SKM-1 (cell line): ENCODE results near the gene MEF2C.
A peak's percentile ranks its signal among the peaks of the same experiment; 100 is the strongest.
"Not testable (repeated sequence)": the region's sequence is repeated elsewhere in the genome, so short reads cannot be mapped to it uniquely, and the experiment has no call there.

Source experiments
- DNase-seq: peaks from one replicate; lab custom pipeline; 2025; ENCODE audit not compliant: unreplicated experiment; lab: John Stamatoyannopoulos, UW

MEF2C gene

GRCh38 chr5:88883059-88883835, at the start of gene MEF2C:
Gene MEF2C (minus strand): TSS chr5:88883184. CDS start chr5:88823788, 59,396 bp downstream.
- DNase-seq, result peak; percentile 76

GRCh38 chr5:88932541-88932940, 49.6 kb upstream of the MEF2C start:
- DNase-seq, result no peak

- no peak for DNase-seq
These were observed 47.4 kb upstream of the MEF2C start for GRCh38 chr5:88930335-88930734.

GRCh38 chr5:88929385-88929784, 46.4 kb upstream of the MEF2C start:
- DNase-seq, result no peak

GRCh38 chr5:88926774-88927173, 43.8 kb upstream of the MEF2C start:
- DNase-seq, result no peak

GRCh38 chr5:88925692-88926490, 42.9 kb upstream of the MEF2C start:
- no peak for DNase-seq

DNA sequence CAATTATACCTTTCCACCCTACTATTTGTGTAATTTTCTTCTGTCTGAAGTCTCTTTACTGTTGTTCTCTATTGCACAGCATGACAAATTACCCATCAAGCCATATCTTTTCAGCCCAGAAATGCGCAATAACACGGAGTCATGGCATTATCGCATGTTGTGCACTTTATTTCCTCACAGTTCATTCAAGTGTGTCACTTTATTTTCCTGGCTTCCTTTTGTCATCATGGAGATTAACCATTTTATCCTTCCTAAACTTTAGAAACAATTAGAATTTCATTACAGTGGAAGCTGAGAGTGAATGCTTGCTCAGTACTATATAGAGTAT, 41.3 kb upstream of the MEF2C start:
- no peak for DNase-seq

GRCh38 chr5:88923623-88924329, 40.8 kb upstream of the MEF2C start:
- DNase-seq, result no peak

DNA sequence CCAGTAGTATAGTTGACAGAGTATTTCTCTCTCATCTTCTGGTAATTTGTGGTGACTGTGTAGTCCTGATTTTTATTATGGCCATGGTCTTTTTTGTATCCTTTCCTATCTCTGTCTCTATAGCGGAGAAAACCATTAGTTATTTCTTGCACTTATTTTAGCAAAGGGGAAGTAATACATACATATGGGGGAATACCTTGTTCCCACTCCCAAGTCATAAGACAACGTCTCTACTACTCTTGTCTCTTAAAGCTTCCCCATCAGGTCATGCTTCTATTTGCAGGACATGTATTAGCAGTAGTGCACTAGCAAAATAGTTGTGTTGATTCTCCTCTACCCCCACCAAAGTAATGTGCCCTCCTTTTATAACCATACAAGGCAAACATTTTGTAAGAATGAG, 29.8 kb upstream of the MEF2C start:
- not testable (repeated sequence) for DNase-seq

GRCh38 chr5:88911059-88911572, 28.1 kb upstream of the MEF2C start:
- not testable (repeated sequence) for DNase-seq

DNA sequence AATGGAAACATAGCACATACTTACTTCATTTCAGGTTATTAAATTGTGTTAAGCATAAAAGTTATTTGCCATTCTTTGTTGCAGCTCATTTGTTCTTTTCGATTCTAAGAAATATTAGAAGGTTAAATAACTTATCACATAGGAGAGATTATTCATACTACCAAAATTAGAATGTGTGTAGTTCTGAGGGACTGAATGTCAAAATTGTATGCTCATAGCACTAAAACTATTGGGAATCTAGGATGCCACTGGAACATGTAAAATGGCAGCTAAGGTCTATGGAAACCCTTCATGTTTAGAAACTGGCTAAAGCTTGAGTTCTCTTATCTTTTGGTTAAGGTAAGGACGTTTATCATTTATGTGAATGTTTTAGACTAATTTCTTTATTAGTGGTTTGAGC, 21.5 kb upstream of the MEF2C start:
- DNase-seq, result not testable (repeated sequence)

DNA sequence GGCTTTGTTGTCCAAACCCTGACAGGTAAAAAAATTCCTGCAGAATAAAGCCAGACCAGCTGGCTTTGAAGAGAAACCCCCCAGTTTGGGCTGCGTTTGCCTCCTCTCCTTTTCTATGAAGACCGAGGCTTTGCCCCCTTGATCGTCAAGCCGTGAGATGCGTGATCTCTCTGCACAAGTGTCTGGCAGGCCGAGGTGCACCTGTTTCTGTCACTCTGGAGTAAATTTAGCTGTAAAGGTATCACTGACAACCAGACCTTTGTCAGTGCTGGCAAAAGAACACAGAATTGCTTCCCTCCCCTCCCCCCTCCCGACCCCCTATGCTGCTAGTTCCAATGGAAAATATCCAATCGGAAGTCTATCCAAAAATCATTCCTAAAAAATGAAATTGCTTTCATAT, 21.0 kb upstream of the MEF2C start:
- not testable (repeated sequence) for DNase-seq

GRCh38 chr5:88901077-88901476, 18.1 kb upstream of the MEF2C start:
- not testable (repeated sequence) for DNase-seq

GRCh38 chr5:88899096-88899737, 16.2 kb upstream of the MEF2C start:
- DNase-seq, result no peak

GRCh38 chr5:88897748-88898147, 14.8 kb upstream of the MEF2C start:
- no peak for DNase-seq

DNA sequence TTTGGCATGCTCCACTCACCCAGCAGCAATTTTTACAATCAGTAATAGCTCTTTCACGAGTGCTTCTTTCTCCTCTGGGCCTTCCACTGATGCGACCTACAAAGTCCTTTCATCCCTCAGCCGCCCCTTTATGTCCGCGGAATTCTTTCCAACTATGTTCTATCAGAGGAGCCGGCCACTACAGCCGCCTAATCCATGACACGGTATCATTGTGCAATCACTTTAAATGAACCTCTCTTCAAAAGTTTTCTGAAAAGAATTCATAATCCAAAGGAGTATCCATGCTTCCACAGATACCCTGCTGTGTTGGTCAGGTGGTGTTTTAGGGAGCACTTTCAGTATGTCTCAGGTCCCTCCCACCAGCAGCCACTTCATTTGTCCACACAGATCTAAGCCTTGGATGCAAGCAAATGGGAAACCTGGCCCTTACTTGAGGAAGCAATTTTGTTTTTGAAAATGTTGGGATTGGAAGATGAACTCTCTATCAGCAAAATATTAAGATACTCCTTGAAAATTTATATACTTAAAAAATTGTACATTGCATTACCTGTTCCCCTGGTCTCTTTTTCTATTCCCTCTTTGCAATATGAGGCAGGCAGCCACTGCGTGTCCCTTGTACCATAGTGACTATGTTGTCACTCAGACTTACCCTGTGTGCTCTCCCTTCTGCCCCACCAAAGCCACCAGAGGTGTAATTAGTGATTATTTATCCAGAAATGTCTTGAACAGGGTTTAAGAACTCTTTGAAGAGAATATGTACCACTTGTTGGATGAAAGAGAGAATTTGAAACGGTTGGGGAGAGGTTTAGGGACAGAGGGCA, 12.9 kb upstream of the MEF2C start:
- no peak for DNase-seq

DNA sequence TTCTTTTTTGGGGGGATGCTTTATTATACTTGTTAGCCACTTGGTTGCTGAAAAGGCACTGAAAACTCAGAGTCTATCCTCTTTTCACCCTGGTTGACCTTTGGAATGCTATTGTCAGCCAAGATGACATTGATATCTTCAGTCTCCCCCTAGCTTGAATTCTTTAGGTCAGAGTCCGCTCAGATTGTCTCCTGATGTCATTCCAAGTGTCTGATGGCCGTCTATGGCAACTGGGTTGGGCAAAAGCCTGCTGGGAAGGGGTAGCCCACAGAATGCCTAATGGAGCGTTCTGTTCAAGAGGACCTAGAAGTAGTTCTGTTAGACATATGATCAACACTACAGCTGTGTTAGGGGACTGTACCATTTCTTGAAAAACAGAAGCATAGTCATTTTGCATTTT, 9.7 kb upstream of the MEF2C start:
- no peak for DNase-seq

GRCh38 chr5:88890070-88890781, 7.2 kb upstream of the MEF2C start:
- no peak for DNase-seq

- DNase-seq, result peak; percentile 37
These were observed 6.4 kb upstream of the MEF2C start for GRCh38 chr5:88889189-88890069.
